Lung (tissue), 12 donors: Measurements from ENCODE around the gene RGS19. TPM values are rescaled to one million over a fixed set of nuclear protein-coding genes. Genes with fewer than 3 reads are reported as not detected.

Source experiments
- ATAC-seq: fragments of 200-7000 bp; cut with Tn5 transposase; one replicate; pipeline ENCODE4 v1.9.1; 2020; ENCODE audit warnings: moderate number of reproducible peaks; ENCODE audit not compliant: insufficient read depth, low FRiP score
- DNase-seq, 3 donors: peaks; one replicate each; pipeline ENCODE4 v3.0.0-alpha.2; 2013 to 2017
- H3K27ac ChIP-seq, 2 donors: one replicate each; pipeline ENCODE4 v1.5.1; 2013; ENCODE audit warnings: mild to moderate bottlenecking in 2 of 2, moderate library complexity in 2 of 2, control low read depth in 1 of 2, inconsistent platforms in 1 of 2, low read depth in 1 of 2, low read length in 1 of 2
- H3K27me3 ChIP-seq, 3 donors: one replicate each; pipeline ENCODE4 v1.5.1; 2013; ENCODE audit warnings: low read length in 2 of 3; ENCODE audit not compliant: control insufficient read depth in 3 of 3, insufficient read depth in 3 of 3
- H3K36me3 ChIP-seq, 4 donors: one replicate each; pipeline ENCODE4 v1.5.1; 2013; ENCODE audit warnings: low read length in 4 of 4, mild to moderate bottlenecking in 1 of 4, moderate library complexity in 1 of 4; ENCODE audit not compliant: control insufficient read depth in 4 of 4, insufficient read depth in 4 of 4
- H3K4me1 ChIP-seq, 5 donors: one replicate each; pipeline ENCODE4 v1.5.1; 2013; ENCODE audit warnings: low read length in 5 of 5, mild to moderate bottlenecking in 2 of 5, moderate library complexity in 1 of 5; ENCODE audit not compliant: control insufficient read depth in 5 of 5, insufficient read depth in 5 of 5
- H3K4me3 ChIP-seq: one replicate; pipeline ENCODE4 v1.5.1; 2013; ENCODE audit warnings: mild to moderate bottlenecking, control low read depth, moderate library complexity
- H3K9ac ChIP-seq, 2 donors: one replicate each; pipeline ENCODE4 v1.5.1; 2013; ENCODE audit warnings: low read length in 2 of 2, control low read depth in 1 of 2; ENCODE audit not compliant: insufficient read depth in 1 of 2
- H3K9me3 ChIP-seq, 4 donors: one replicate each; pipeline ENCODE4 v1.5.1; 2013; ENCODE audit warnings: low read length in 3 of 4, mild to moderate bottlenecking in 1 of 4, moderate library complexity in 1 of 4; ENCODE audit not compliant: control insufficient read depth in 4 of 4, insufficient read depth in 3 of 4
- CTCF ChIP-seq: IDR thresholded peaks from 2 replicates; pipeline ENCODE4 v1.5.1; 2012; ENCODE audit warnings: mild to moderate bottlenecking; ENCODE audit errors: control extremely low read depth, extremely low read depth
- WGBS, 2 donors: extraction: QIAGEN DNeasy Blood & Tissue Kit; methylation state at CpG; one replicate each; pipeline ENCODE4 v1.1.7; 2013; 5-methylcytosine and 5-hydroxymethylcytosine counted together
- polyA plus RNA-seq, 2 donors: library from polyadenylated mRNA; stranded (reverse); fragments of 200-250 nt; gene quantifications; one replicate each; pipeline ENCODE4 v1.2.1, GENCODE V29; 2013
- total RNA-seq, 2 donors: library from RNA; depleted of rRNA in 1 of 2; stranded (reverse); fragments of >200 nt in 1 of 2; gene quantifications; one replicate each; pipeline ENCODE4 v1.2.1, GENCODE V29; 2014 to 2021
- donor health status: control.
- donor health status: control.
- donor health status: Bipolar disorder and iron deficiency.
- donor health status: healthy.
- donor health status: DM: yes; HTN: yes; CAD: no.

RGS19 gene
- total and polyA plus RNA-seq, 4 donors = 15.1 to 99.0 (median 35.1) TPM

- peaks cover 0 to 27% (median 13%) of the 10 kb centered on the region in 5 donors for H3K4me1 ChIP-seq
- H3K9ac ChIP-seq = no peak overlapping the region
- WGBS, 2 donors = 10 to 11% methylated on average over 36 of the region's 36 CpGs
- DNase-seq (no peak), ATAC-seq (no peak)
- H3K9me3 ChIP-seq = no peaks in the 10 kb centered on the region
- H3K36me3 ChIP-seq = peaks cover 0 to 18% (median 4%) of the 10 kb centered on the region in 4 donors
- H3K4me3 ChIP-seq = no peak overlapping the region
- H3K27ac ChIP-seq = no peak overlapping the region
- H3K27me3 ChIP-seq = peaks cover 0 to 28% (median 23%) of the 10 kb centered on the region in 3 donors
- no peak for TF ChIP-seq CTCF
Measured at GRCh38 chr20:64037498-64038213, 41.7 kb downstream of the RGS19 start.

GRCh38 chr20:64037199-64037497, 42.2 kb downstream of the RGS19 start:
- Histone ChIP-seq H3K9ac (no peak overlapping the region), H3K4me3 (no peak overlapping the region), H3K27ac (no peak overlapping the region), H3K4me1 (peaks cover 0 to 25% (median 12%) of the 10 kb centered on the region in 5 donors), H3K27me3 (peaks cover 0 to 26% (median 21%) of the 10 kb centered on the region in 3 donors), H3K36me3 (peaks cover 2 to 24% (median 5%) of the 10 kb centered on the region in 4 donors), H3K9me3 (no peaks in the 10 kb centered on the region)
- WGBS, 2 donors = 71 to 72% methylated on average over 3 of the region's 3 CpGs
- ATAC-seq = no peak
- no peak for TF ChIP-seq CTCF
- no peak for DNase-seq

GRCh38 chr20:64036346-64037198, 42.7 kb downstream of the RGS19 start:
- ATAC-seq (no peak), DNase-seq (no peak)
- no peaks in the 10 kb centered on the region for H3K9me3 ChIP-seq
- no peak overlapping the region for H3K4me3 ChIP-seq
- TF ChIP-seq CTCF = no peak
- peaks cover 4 to 29% (median 8%) of the 10 kb centered on the region in 4 donors for H3K36me3 ChIP-seq
- H3K27ac ChIP-seq = no peak overlapping the region
- peaks cover 0 to 24% (median 15%) of the 10 kb centered on the region in 3 donors for H3K27me3 ChIP-seq
- no peak overlapping the region for H3K9ac ChIP-seq
- 63 to 66% methylated on average over 15 to 17 of the region's 17 CpGs for WGBS, 2 donors
- peaks cover 0 to 21% (median 8%) of the 10 kb centered on the region in 5 donors for H3K4me1 ChIP-seq
